ENCODE measurements around the gene CREG1.
A peak's percentile ranks its signal among the peaks of the same experiment; 100 is the strongest.
"Not testable (repeated sequence)": the region's sequence is repeated elsewhere in the genome, so short reads cannot be mapped to it uniquely, and the experiment has no call there.

Gene CREG1

GRCh38 chr1:167565922-167566321 lies 12.4 kb upstream of the CREG1 start:
- H3K27ac ChIP-seq = no peak overlapping the region
- DNase-seq (ENCODE audit: low read depth, low spot score) = no peak

GRCh38 chr1:167564612-167565270 lies 11.2 kb upstream of the CREG1 start:
- DNase-seq (ENCODE audit: low read depth, low spot score) = no peak
- H3K27ac ChIP-seq = peak overlapping the region; percentile 71

- H3K27ac ChIP-seq = peak overlapping the region; percentile 71
- DNase-seq (ENCODE audit: low read depth, low spot score) = no peak
These were observed 10.2 kb upstream of the CREG1 start for GRCh38 chr1:167563579-167564246.

- DNase-seq (ENCODE audit: low read depth, low spot score) = no peak
- peak overlapping the region; percentile 71 for H3K27ac ChIP-seq
These were observed 9.1 kb upstream of the CREG1 start for GRCh38 chr1:167562702-167563101.

GRCh38 chr1:167561753-167562152 lies 8.2 kb upstream of the CREG1 start:
- DNase-seq (ENCODE audit: low read depth, low spot score) = no peak

GRCh38 chr1:167555971-167556714 lies 2.6 kb upstream of the CREG1 start:
- DNase-seq (ENCODE audit: low read depth, low spot score) = peak; percentile 78
- no peak overlapping the region for H3K27ac ChIP-seq

More at GRCh38 chr1:167561753-167562152, 8.2 kb upstream of the CREG1 start:
- H3K27ac ChIP-seq = no peak overlapping the region

GRCh38 chr1:167555072-167555471 lies 1.5 kb upstream of the CREG1 start:
- H3K27ac ChIP-seq; DNase-seq (ENCODE audit: low read depth, low spot score): not testable (repeated sequence)

GRCh38 chr1:167554028-167554779 lies 642 bp upstream of the CREG1 start:
- peak overlapping the region; percentile 49 for H3K27ac ChIP-seq
- no peak for DNase-seq (ENCODE audit: low read depth, low spot score)

- DNase-seq (ENCODE audit: low read depth, low spot score) = no peak
- H3K27ac ChIP-seq = no peak overlapping the region
These were observed 2.2 kb downstream of the CREG1 start for GRCh38 chr1:167551362-167551761.

GRCh38 chr1:167548059-167548932 lies 5.3 kb downstream of the CREG1 start:
- DNase-seq (ENCODE audit: low read depth, low spot score) = no peak
- no peak overlapping the region for H3K27ac ChIP-seq

GRCh38 chr1:167546935-167547334 lies 6.6 kb downstream of the CREG1 start:
- no peak overlapping the region for H3K27ac ChIP-seq
- no peak for DNase-seq (ENCODE audit: low read depth, low spot score)

GRCh38 chr1:167545349-167545748 lies 8.2 kb downstream of the CREG1 start:
- peak overlapping the region; percentile 52 for H3K27ac ChIP-seq
- DNase-seq (ENCODE audit: low read depth, low spot score) = no peak

- DNase-seq (ENCODE audit: low read depth, low spot score) = peak; percentile 78
- H3K27ac ChIP-seq = peak overlapping the region; percentile 52
These were observed 9.0 kb downstream of the CREG1 start for GRCh38 chr1:167544447-167545093.

- no peak overlapping the region for H3K27ac ChIP-seq
- no peak for DNase-seq (ENCODE audit: low read depth, low spot score)
These were observed 10.2 kb downstream of the CREG1 start for GRCh38 chr1:167543199-167543990.

- peak overlapping the region; percentile 67 for H3K27ac ChIP-seq
- DNase-seq (ENCODE audit: low read depth, low spot score) = no peak
These were observed 11.2 kb downstream of the CREG1 start for GRCh38 chr1:167542109-167543032.

- no peak for DNase-seq (ENCODE audit: low read depth, low spot score)
These were observed 12.0 kb downstream of the CREG1 start for GRCh38 chr1:167541610-167542009.

GRCh38 chr1:167541003-167541402 lies 12.6 kb downstream of the CREG1 start:
- no peak for DNase-seq (ENCODE audit: low read depth, low spot score)
- H3K27ac ChIP-seq = peak overlapping the region; percentile 67

More at GRCh38 chr1:167541610-167542009, 12.0 kb downstream of the CREG1 start:
- H3K27ac ChIP-seq = peak overlapping the region; percentile 67
